Adipose tissue (tissue), 3 donors: Measurements from ENCODE around the gene MBIP. TPM values are rescaled to one million over a fixed set of nuclear protein-coding genes. Genes with fewer than 3 reads are reported as not detected.
"Not testable (repeated sequence)": the region's sequence is repeated elsewhere in the genome, so short reads cannot be mapped to it uniquely, and the experiment has no call there.

Experiments
- H3K27ac ChIP-seq: one replicate; pipeline ENCODE4 v1.5.1; 2013; ENCODE audit warnings: low read depth, low read length
- WGBS, 3 donors: extraction: QIAGEN DNeasy Blood & Tissue Kit; methylation state at CpG; one replicate each; pipeline ENCODE4 v1.1.7; 2013; 5-methylcytosine and 5-hydroxymethylcytosine counted together
- polyA plus RNA-seq, 3 donors: library from polyadenylated mRNA; stranded (reverse); fragments of 200-250 nt; gene quantifications; one replicate each; pipeline ENCODE4 v1.2.3, GENCODE V29; 2013
- donor health status: healthy with polysubstance abuse.
- donor health status: Bipolar disorder and iron deficiency.
- donor health status: healthy.

MBIP gene, protein sequence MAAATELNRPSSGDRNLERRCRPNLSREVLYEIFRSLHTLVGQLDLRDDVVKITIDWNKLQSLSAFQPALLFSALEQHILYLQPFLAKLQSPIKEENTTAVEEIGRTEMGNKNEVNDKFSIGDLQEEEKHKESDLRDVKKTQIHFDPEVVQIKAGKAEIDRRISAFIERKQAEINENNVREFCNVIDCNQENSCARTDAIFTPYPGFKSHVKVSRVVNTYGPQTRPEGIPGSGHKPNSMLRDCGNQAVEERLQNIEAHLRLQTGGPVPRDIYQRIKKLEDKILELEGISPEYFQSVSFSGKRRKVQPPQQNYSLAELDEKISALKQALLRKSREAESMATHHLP
- 10 to 100 TPM in 2 of 3 donors, 1 to 10 TPM in 1; 9.0 to 16.1 (median 15.3) TPM for polyA plus RNA-seq

DNA sequence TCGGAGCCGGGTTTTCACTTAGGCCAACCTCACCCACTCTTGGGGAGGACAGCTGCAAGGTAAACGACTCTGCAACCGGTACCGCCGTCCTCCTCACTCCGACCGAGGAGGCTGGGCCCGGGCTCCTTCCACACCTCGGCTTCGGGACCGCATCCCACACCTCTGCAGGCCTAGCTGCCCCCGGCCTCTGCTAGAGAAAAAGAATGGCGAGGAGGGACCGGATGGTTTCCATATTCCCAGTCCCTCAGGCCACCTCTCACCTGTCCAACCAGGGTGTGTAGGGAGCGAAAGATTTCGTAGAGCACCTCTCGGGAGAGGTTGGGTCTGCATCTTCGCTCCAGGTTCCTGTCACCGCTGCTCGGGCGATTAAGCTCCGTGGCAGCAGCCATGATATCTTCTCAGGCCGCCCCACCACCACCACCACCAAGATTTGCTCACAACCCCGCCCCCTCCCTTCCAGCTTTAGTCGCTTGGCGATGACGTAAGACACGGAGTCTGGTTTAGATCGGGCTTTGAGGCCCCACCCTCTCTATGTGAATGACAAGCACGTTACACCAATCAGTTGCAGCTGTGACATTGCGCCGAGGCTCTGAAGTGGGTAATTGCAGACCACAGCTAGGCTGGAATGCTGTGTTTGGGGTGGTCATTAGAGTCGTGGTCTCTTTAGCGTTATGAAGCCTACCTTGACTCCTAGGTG is at the start of gene MBIP:
Gene MBIP (minus strand): TSS at position 438 of the 697 bp plus-strand sequence. CDS start 49 bp downstream, at position 389.
- 0 to 1% (median 0%) methylated on average over 35 of the region's 35 CpGs for WGBS, 3 donors

DNA sequence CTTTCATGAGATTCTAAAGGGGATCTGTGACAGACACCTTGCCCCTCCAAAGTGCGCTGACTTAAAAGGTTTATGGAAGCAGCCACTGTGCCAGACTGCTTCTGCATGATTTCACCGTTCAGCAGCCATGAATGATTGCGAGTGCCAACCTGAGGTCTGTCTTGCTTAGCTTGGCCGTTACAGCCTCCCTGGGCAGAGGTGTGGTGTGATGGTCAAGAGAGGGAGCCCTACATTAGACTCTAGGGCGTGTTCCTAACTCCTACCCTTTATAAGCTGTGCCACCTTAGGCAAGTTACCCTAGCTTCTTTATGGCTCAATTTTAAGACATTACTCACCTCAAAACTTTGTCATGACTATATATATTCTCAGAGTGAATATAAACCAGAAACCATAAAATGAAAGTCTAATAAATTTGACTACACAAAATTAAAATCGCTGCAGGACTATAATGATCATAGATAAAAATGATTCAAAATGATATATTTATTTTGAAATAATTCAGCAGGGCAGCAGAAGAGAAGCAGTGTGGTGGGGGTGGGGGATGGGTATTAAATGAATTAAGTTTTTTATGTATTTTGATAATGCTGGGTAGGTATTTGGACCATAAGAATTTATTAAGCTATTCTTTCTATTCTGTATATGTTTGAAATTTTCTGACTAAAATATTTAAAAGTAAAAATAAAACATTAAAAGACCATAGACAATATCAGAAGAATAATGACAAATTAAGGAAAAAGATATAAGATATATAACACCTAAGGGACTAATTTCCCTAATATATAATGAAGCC is 47.7 kb upstream of the MBIP start:
- 64 to 81% (median 67%) methylated on average over 6 of the region's 6 CpGs for WGBS, 3 donors

More for the DNA sequence above, at the start of gene MBIP:
- H3K27ac ChIP-seq, result no peak within 1 kb of the TSS

DNA sequence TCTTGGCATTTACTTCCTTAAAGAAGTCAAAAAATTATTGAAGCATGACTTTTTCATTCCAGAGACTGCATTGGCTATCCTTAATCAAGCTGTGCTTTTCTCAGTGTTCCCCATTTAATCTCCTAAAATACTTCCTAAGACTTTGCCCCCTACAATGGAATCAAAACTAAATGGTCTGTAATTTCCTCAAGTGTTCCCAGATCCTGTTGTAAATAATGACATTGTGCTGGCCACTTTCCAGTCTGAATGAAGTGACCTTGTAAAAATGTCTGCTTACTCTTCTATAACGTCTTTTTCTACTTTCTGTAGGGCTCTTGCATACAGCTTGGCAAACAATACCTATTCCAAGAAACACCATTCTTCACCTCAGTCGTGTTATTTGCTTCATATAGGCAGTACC is 45.3 kb upstream of the MBIP start:
- WGBS, 3 donors, result 32 to 50% (median 39%) methylated on average over 2 of the region's 2 CpGs
- no peak overlapping the region for H3K27ac ChIP-seq

More for the DNA sequence above, 47.7 kb upstream of the MBIP start:
- no peak overlapping the region for H3K27ac ChIP-seq

DNA sequence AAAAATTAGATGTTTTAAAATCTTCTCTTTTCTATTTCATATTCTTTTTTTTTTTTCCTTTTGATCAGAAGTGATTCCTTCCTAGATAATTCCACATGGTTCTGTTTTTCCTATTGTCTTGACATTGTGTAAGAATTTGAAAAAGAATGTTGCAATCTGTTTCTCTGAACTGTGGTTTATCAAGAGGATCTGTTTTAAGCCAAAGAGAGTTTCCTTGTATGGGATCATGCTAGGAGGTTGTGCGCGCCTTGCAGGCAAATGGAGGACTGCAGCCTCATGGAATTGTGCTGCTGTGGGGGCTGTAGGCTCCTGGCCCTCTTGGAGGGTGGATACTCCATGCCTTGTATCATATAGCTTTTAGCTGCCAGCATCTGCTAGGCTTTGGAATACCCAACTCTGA is 43.3 kb upstream of the MBIP start:
- 87 to 91% (median 90%) methylated on average over 2 of the region's 2 CpGs for WGBS, 3 donors

DNA sequence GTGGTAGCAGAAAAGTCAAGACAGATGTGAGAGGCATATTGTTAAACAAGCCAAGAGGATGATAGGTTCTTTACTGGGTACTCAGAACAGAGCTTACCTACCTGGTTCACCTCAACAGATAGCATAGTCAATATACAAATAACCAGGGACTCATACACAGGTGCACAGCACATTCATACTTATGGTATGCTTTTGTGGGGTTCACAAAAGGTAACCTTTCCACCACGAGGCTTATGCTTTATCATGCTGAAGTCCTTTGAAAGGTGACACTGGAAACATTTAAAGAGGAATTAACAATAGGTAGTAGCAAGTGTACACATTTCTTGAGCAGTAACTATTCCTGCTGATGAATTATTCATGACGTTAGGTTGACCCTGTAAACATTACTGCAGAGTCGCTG is 42.2 kb upstream of the MBIP start:
- WGBS, 3 donors, result 49 to 70% (median 56%) methylated on average over 3 of the region's 3 CpGs

More for the DNA sequence above, 43.3 kb upstream of the MBIP start:
- H3K27ac ChIP-seq, result no peak overlapping the region

DNA sequence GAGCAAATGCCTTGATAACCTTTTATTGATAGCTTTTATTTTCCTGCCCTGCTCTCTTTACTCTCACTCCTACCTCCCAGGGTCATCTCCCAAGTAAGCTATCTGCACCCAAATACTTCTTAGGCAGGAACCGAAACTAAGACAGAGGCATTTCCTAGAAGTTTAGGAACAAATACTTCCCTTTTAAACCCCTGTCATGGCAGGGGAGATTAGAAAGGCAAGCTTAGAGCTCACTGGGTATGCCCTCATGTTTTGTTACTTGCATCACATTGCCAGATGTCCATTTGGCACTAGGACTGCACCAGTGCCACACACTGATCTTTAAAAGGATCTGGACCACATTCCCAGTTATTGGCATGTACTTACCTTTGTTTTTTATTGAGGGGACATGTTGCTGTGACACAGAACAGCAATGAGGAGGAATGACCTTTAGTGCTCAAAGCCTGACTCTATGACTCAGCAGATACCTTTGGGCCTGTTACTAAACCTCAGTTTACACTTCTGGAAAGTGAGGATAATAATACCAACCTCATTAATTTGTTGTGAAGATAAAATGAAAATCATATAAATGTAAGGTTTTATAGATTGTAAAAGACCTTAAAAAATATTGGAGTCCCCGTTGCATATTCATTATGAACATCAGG is 40.9 kb upstream of the MBIP start:
- 65 to 81% (median 74%) methylated on average over 2 of the region's 2 CpGs for WGBS, 3 donors
- H3K27ac ChIP-seq, result no peak overlapping the region

More for the DNA sequence above, 42.2 kb upstream of the MBIP start:
- H3K27ac ChIP-seq, result no peak overlapping the region

DNA sequence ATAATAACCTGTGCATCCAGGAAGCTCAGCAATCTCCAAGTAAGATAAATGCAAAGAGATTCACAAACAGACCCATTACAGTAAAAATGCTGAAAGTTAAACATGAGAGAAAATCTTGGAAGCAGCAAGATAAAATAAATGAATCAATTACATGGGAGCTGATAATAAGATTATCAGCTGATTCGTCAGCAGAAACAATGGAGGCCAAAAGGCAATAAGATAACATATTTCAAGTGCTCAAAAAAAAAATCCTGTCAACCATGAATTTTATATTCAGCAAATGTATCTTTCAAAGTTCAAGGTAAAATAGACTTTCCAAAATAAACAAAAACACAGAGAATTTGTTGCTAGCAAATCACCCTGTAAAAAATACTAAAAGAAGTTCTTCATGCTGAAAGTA is 36.4 kb upstream of the MBIP start:
- H3K27ac ChIP-seq, result no peak overlapping the region
- WGBS, 3 donors, result 55 to 92% (median 78%) methylated on average over 1 of the region's 1 CpG

DNA sequence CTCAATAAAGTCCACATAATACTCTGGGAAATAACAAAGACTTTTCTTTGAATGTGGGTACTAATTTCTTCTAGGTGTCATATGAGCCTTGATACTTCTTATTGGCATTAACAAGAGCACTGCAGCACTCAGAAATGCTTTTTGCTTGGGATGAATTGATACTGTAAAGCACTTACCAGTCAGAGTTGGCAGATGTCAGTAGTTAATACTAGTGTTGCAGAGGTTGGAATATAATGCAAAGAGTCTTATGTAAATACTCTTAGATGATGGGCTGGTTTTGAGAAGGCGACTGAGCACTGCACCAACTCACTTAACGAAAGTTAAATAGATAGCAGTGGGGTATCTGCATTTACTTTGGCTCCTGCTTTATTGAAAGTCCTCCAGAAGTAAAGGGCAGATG is 25.6 kb upstream of the MBIP start:
- no peak overlapping the region for H3K27ac ChIP-seq
- WGBS, 3 donors, result 28 to 84% (median 35%) methylated on average over 2 of the region's 2 CpGs

DNA sequence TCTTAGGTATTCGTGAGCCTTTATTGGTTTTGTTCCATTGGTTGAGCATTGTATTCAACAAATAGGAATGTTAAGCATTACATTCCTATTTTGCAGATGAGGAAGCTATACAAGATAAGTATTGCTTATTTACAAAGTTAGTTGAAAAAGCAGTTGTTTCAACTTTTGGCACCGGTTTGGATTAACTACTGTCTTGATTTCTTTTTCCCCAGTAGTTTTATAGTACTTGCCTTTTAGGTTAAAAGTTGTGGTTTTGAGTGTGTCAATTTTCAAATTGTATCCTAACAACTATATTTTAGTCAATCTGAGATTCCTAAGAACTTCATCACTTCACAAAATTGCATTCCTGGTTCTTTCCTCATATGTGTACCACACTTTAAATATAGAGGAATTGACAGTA is 23.8 kb upstream of the MBIP start:
- H3K27ac ChIP-seq, result no peak overlapping the region
- WGBS, 3 donors, result 39 to 82% (median 41%) methylated on average over 2 of the region's 2 CpGs

DNA sequence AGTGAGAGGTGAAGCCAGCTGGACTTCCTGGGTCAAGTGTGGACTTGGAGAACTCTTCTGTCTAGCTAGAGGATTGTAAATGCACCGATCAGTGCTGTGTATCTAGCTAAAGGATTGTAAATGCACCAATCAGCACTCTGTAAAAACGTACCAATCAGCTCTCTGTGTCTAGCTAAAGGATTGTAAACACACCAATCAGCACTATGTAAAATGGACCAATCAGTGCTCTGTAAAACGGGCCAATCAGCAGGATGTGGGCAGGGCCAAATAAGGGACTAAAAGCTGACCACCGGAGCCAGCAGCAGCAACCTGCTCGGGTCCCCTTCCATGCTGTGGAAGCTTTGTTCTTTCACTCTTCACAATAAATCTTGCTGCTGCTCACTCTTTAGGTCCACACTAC is 21.4 kb upstream of the MBIP start:
- 68 to 75% (median 69%) methylated on average over 5 of the region's 5 CpGs for WGBS, 3 donors
- not testable (repeated sequence) for H3K27ac ChIP-seq

DNA sequence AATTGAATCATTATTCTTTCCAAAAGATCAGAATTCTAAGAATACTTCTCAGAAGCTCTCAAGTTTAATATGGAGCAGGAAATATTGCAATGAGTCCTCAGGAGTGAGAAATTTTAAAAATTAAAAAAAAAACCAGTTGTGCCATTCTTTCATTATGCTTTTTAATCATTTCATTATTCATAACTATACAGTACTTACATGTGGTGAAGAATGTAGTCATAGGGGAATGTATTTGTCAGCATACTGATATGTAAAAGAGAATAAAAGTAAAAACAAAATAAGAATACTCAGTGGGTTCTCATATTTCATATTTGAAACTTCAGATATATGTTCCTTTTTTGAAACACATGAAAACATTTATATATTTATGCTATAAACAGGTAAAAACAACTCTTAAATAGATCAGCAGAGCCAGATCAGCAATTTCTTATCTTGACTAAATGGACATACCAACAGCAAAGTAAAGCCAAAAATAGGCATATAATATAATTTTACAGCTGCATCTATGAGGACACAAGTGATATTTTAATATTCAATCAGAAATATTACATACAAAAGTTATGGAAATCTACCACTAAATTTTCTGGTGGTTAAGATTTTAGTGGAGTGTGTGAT is 19.9 kb upstream of the MBIP start:
- H3K27ac ChIP-seq, result no peak overlapping the region

DNA sequence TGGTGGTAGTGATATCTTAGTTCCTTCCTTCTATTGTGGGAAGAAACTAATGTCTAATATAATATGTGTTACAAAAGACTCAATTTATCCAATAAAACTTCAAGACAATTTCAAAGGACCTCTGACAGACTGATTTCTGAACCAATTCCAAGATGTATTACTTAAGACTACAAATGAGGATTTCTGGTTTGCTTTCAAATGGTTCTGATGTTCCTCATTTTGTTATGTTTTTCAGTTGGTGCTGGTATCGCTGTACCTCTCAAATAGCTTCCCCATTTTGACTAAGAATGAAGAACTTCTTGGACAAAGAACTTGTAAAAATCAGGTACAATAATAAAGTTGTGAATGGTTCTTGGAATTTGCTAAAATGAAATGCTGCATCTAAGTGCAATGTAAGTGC is 19.4 kb upstream of the MBIP start:
- no peak overlapping the region for H3K27ac ChIP-seq
- 51 to 81% (median 65%) methylated on average over 1 of the region's 1 CpG for WGBS, 3 donors

DNA sequence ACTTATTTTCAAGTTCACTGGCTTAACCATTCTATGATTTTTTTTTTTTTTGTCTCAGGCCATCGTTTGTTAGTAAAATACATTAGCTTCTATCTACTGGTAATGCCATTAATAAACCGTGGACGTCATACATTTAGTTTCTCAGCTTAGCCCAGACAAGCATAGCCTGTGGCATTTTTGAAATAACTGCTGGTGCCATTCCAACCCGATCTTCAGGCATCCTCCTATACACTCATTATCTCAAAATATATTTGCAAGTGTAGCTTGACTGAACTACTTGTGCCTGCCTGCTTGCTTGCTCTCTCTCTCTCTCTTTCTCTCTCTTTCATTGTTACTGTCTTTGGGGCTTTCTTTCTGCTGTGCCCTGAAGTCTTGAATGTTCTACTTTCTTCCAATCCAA is 12.7 kb upstream of the MBIP start:
- 60 to 86% (median 69%) methylated on average over 4 of the region's 4 CpGs for WGBS, 3 donors
- H3K27ac ChIP-seq, result no peak overlapping the region

DNA sequence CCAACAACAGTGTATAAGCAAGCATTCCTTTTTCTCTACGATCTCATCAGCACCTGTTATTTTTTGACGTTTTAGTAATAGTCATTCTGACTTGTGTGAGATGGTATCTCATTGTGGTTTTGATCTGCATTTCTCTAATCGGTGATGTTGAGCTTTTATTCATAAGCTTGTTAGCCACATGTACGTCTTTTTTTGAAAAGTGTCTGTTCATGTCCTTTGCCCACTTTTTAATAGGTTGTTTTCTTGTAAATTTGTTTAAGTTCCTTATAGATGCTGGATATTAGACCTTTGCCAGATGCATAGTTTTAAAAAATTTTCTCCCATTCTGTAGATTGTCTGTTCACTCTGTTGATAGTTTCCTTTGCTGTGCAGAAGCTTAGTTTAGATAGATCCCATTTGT is 7.1 kb upstream of the MBIP start:
- WGBS, 3 donors, result 87 to 90% (median 88%) methylated on average over 4 of the region's 4 CpGs
- H3K27ac ChIP-seq, result not testable (repeated sequence)

DNA sequence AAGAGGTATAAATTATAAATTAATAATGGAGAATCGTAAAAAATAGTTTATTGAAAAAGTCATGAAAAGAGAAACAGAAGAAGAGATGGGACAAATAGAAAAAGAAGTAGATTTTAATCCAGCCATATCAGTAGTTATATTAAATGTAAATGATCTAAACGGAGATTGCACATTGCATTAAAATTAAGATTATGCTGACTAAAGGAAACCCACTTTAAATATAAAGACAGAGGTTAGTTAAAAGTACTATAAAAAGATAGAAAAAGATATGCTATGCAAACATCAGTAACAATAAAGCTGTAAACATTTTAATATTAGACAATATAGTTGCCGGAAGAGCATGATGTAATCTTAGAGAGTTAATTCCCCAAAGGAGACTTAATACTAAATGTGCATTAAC is 5.4 kb upstream of the MBIP start:
- H3K27ac ChIP-seq, result no peak overlapping the region
- 80 to 90% (median 84%) methylated on average over 3 of the region's 3 CpGs for WGBS, 3 donors

DNA sequence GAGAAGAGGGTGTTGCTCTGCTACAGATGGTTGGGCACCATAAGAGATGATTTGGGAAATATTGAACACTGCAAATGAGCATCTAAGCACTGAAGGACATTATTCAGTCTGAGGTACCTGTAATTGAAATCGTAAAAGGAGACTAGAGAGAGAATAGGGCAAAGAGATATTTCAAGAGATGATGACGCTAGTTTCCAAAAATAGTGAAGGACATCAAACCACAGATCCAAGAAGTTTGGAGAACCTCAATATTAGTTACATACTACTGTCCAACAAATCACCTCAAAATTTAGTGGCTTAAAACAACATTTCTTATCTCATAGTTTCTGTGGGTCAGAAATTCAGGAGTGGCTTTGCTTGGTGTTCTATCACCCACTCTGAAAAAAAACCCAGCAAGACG is 4.5 kb upstream of the MBIP start:
- H3K27ac ChIP-seq, result no peak overlapping the region
- WGBS, 3 donors, result 78 to 84% (median 83%) methylated on average over 3 of the region's 3 CpGs

DNA sequence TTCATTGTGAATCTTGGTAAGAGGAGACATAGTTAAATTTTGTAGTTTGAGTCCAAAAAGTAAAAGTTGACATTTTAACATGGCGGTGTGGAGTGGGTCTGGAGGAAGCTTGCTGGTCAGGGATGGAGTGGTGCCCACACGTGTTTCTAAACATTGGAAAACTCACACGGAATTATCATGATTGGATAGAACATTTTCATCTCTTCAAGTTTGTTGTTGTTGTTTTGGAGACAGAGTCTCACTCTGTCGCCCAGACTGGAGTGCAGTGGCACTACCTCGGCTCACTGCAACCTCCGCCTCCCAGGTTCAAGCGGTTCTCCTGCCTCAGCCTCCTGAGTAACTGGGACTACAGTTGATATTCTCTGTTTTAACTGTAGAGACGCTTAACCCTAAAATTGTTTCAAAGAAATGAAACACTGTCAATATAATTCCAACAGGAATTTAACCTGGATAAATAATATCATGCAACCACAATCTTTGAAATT is 502 bp upstream of the MBIP start:
- no peak overlapping the region for H3K27ac ChIP-seq
- WGBS, 3 donors, result 59 to 69% (median 67%) methylated on average over 8 of the region's 8 CpGs

DNA sequence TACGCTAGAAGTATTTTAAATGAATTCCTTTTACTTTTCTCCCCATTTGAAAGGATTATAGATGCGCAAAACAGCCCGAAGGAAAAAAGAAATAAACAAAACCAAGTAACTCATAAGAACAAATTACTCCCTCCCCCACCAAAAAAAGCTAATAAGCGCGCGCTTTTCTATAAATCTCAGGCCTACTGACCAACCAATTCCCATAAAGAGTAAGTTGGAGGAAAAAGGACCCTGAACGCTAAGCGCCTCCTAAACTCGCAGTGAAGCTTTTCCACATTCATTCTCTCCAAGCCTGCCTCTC is 588 bp downstream of the MBIP start:
- no peak overlapping the region for H3K27ac ChIP-seq
- WGBS, 3 donors, result 1 to 2% (median 1%) methylated on average over 9 of the region's 9 CpGs
